ENCODE measurements around the gene KRI1. TPM values are rescaled to one million over a fixed set of nuclear protein-coding genes. Genes with fewer than 3 reads are reported as not detected.

Gene KRI1
- total RNA-seq: 3.9 and 5.8 TPM in 2 replicates

DNA sequence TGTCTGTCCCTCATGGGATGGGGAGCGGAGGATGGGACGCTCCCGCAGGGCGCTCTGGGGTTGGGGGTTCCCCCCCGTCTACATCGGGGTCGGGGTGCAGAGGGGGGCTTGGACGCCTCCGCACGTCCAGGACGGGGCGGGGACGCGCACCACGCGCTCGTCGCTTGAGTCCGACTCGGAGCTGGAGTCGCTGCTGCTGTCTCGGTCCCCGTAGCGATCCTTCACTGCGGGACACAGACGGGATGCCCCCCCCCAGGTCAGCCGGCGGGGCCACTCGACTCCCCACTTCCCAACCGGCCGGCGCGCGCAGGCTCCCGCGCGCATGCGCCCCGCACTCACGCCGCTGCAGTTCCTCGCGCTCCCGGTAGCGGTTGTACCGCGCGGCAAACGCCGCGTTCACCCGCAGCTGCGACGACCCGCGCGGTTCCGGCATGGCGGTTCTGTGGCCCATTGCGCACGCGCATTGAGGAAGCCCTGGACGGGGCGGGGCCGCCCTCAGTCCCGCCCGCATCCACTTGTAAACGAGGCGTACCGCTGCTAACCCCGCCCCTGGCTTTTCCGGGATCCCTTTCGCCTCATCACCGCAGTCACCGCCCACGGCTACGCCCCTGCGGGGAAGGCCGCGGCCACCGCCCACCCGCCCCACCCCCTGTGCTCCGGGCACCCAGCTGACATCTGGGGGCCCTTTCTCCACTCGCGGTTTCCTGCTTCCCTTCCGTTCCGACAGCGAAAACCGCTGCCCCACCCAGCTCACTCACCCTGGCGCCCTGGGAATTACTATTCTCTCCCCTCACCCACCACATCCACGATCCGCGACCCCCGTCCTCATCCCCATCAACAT lies at the start of gene KRI1:
Gene KRI1, minus strand, starts transcription at position 444 of the 841 bp plus-strand sequence. Its CDS starts 11 bp downstream, at position 433.

GRCh38 chr19:10587022-10587838 lies 21.4 kb upstream of the KRI1 start, which contains the start of gene AP1M2:
TSS of gene AP1M2 (minus strand) at chr19:10587312. CDS start at chr19:10587231, 81 bp downstream.

DNA sequence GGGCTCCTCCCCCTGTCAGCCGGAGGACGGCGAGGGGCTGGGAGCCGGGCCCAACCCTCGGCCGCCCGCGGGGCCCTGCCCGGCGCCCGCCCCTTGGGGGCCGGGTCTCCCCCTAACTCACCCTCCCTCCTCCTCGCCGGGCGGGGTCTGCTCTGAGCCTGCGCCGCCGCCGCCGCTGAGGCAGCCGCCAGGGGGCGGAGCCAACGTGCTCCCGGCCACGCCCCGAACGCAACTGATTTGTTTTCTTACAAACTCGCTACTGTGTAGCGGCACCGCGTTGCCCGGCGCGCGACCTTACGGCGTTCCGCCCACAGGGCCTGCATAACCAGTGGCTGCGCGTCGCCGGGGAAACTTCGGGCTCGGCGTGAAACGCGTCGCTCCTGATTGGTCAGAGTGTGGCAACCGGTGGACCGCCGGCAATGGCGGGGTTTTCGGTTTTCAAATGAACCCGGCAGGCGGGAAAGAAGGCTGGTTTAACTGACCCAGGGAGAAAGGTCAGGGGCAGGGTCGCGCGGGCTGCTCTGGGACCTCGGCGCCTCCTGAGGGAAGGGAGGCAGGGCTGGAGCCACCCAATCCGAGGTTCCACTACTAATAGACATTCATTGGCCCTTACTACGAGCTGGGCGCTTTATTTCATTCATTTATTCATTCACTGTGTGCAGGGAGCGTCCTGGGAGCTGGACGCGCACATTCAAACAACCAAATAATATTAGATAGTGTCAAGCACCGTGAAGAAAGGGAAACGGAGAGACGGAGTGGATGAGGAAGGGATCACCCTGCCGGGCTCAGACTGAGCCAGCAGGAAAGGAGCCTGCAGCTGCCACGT lies 3.2 kb upstream of the KRI1 start, which contains the start of gene CDKN2D:
Gene CDKN2D, minus strand, starts transcription at position 154 of the 826 bp plus-strand sequence. CDS start 326 bp downstream, outside the sequence.

GRCh38 chr19:10543420-10544241 lies 22.2 kb downstream of the KRI1 start, which contains the start of gene ATG4D:
TSS of gene ATG4D (plus strand) at chr19:10543904. CDS start at chr19:10544091, 187 bp downstream.

DNA sequence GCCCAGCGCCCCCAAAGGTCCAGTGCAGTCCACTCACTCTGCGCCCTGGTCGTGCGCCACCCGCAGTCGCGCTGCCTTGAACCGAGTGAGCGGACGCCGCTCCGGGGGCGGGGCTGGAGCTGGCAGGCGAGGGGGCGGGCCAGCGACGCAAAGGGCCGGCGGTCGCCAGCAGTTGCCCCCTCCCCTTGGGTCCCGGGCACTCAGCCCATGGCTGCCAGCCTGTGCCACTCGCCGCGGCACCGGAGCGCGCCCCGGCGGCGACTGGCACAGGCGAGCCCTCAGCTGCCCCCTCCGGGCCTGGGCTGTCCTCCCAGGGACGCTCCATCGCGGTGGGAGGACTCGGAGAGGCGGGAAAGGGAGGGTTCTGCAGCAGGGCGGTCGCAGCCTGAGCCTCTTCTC lies 48.5 kb downstream of the KRI1 start, which contains the start of gene S1PR5:
Gene S1PR5, minus strand, starts transcription at position 87 of the 399 bp plus-strand sequence. CDS start 2,436 bp downstream, outside the sequence.

Other genes with a start within 250 kb of the KRI1 start
- 23.6 and 28.6 TPM in 2 replicates for gene FDX2, start 250.0 kb downstream of the KRI1 start, total RNA-seq
- 7.7 and 8.5 TPM in 2 replicates for gene RAVER1, start 232.5 kb downstream of the KRI1 start, total RNA-seq
- gene ICAM3, start 226.4 kb downstream of the KRI1 start, total RNA-seq: 3.4 and 4.1 TPM in 2 replicates
- 34.5 and 70.8 TPM in 2 replicates for gene TYK2, start 185.4 kb downstream of the KRI1 start, total RNA-seq
- 100 and 206 TPM in 2 replicates for gene CDC37, start 162.5 kb downstream of the KRI1 start, total RNA-seq
- gene PDE4A, start 145.5 kb downstream of the KRI1 start, total RNA-seq: 0.48 and 0.64 TPM in 2 replicates
- gene KEAP1, start 62.7 kb downstream of the KRI1 start, total RNA-seq: 56.4 and 81.0 TPM in 2 replicates
- gene S1PR5, start 48.6 kb downstream of the KRI1 start, total RNA-seq: 10.4 and 25.6 TPM in 2 replicates
- gene ATG4D, start 22.1 kb downstream of the KRI1 start, total RNA-seq: 30.1 and 58.4 TPM in 2 replicates
- gene CDKN2D, start 3.0 kb upstream of the KRI1 start, total RNA-seq: 8.4 and 12.8 TPM in 2 replicates
- gene AP1M2, start 21.3 kb upstream of the KRI1 start, total RNA-seq: 109 and 130 TPM in 2 replicates
- 35.6 and 74.2 TPM in 2 replicates for gene SLC44A2, start 59.5 kb upstream of the KRI1 start, total RNA-seq
- gene ILF3, start 88.3 kb upstream of the KRI1 start, total RNA-seq: 78.0 and 78.1 TPM in 2 replicates
- 21.3 and 31.3 TPM in 2 replicates for gene QTRT1, start 135.4 kb upstream of the KRI1 start, total RNA-seq
- gene DNM2, start 152.1 kb upstream of the KRI1 start, total RNA-seq: 70.3 and 94.5 TPM in 2 replicates

Data from tracheal epithelial cell (primary cell).